Activated T-cell treated with anti-CD3 and anti-CD28 coated beads, Interleukin-2, amount 50 U/mL, for 24 hours (primary cell): ENCODE measurements around the gene COL19A1.
A peak's percentile ranks its signal among the peaks of the same experiment; 100 is the strongest.

ENCODE experiments used
- DNase-seq: peaks from one replicate; pipeline ENCODE4 v3.0.0-alpha.2; 2020
- H3K27ac Mint-ChIP-seq: 2 replicates; pipeline ENCODE4 v1.8.0; 2020; ENCODE audit warnings: mild to moderate bottlenecking, mixed read lengths
- H3K27me3 Mint-ChIP-seq: 2 replicates; pipeline ENCODE4 v1.8.0; 2020; ENCODE audit warnings: mixed read lengths
- H3K36me3 Mint-ChIP-seq: 2 replicates; pipeline ENCODE4 v1.8.0; 2020; ENCODE audit warnings: low read depth, mixed read lengths
- H3K4me1 Mint-ChIP-seq: 2 replicates; pipeline ENCODE4 v1.8.0; 2020; ENCODE audit warnings: low read depth, mixed read lengths
- H3K4me3 Mint-ChIP-seq: 2 replicates; pipeline ENCODE4 v1.8.0; 2020; ENCODE audit warnings: mild to moderate bottlenecking, moderate library complexity, mixed read lengths
- H3K9me3 Mint-ChIP-seq: 2 replicates; pipeline ENCODE4 v1.8.0; 2020; ENCODE audit warnings: mixed read lengths

Gene COL19A1

DNA sequence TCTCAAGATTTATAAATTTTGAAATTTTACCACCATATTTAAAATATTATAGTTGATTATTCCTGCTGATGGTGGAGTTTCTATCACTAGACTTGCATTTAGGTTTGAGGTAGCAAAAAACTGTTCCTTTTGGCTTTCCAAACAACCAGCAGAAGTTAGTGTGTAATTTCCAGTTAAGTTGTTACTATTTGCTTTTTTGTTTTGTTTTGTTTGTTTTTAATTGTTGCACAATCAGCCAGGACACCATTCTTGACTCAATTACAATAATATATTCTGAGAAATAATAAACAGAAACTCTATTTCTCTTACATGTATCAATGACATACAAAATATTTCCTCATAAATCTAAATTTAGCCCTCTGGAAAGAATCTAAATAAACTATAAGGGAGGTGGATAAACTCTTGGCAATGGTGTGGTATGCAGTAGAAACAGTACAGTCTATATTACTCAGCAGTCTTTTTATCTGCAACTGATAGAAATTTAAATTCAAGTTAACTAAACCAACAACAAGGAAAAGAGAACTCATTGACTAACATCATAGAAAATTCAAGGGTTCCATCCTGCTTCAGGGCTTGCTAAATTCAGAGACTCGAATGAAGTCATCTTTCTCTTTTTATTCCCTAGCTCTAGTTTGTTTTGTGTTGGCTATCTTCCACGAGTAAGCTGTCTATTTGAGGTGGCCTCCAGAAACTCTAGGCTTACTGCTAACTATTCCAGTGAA lies 19.4 kb upstream of the COL19A1 start:
- Mint-ChIP-seq H3K27ac (no peak overlapping the region), H3K9me3 (no peaks in the 10 kb centered on the region), H3K27me3 (peaks cover 34% of the 10 kb centered on the region), H3K4me3 (no peak overlapping the region), H3K4me1 (no peaks in the 10 kb centered on the region), H3K36me3 (no peaks in the 10 kb centered on the region)
- no peak for DNase-seq

DNA sequence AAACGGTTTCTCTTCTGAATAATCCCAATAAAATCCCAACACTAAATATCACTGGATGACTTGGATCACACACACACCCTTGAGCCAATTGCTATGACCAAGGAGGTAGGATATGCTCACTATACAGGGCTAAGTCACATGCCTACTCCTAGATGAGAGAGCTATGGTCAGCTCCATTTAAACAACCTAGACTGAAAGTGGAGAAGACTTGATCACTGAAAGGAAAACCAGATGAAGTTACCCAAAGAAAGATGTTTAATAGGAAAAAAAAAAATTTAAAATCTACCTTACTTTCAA lies 18.9 kb upstream of the COL19A1 start:
- Mint-ChIP-seq H3K36me3 (no peaks in the 10 kb centered on the region), H3K27ac (no peak overlapping the region), H3K27me3 (peaks cover 36% of the 10 kb centered on the region), H3K4me1 (no peaks in the 10 kb centered on the region), H3K4me3 (no peak overlapping the region), H3K9me3 (peaks cover 2% of the 10 kb centered on the region)
- no peak for DNase-seq

DNA sequence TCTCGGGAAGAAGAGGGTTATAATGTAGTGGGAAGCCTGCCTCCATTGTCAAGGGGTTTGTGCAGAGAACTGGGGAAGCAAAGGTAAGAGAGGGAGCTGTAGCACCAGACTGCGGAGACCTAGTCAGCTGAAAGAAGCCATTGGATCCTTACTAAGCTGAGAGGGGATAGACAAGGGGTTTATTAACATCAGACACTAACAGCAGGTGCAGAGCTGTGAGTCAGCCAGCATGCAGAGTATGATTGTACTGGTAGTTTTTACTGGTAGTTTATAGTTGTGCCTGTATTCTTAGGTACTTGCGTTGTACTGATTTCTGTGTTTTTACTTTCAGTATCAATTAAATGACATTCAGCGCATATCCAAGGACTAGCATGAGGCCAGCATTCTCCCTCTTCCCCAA lies 17.8 kb upstream of the COL19A1 start:
- Mint-ChIP-seq H3K36me3 (no peaks in the 10 kb centered on the region), H3K27me3 (peaks cover 36% of the 10 kb centered on the region), H3K4me1 (no peaks in the 10 kb centered on the region), H3K9me3 (peaks cover 8% of the 10 kb centered on the region), H3K27ac (no peak overlapping the region), H3K4me3 (no peak overlapping the region)
- DNase-seq: no peak

DNA sequence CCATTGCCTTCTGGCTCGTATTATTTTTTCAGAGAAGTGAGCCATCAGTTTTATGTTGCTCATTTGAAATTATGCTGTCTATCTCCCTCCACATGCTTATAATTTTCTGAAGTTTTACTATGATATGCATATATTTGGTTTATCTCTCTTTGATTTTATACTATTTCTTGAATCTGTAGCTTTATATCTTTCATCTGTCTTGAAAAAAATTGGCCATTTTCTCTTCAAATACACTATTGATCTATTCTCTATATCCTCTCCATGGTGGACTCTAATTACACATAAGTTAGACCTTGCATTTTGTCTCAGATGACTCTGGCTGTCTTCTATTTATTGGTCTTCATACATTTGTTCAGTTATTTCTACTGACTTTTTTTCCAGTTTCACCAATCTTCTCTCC lies 13.7 kb upstream of the COL19A1 start:
- H3K4me3 Mint-ChIP-seq: no peak overlapping the region
- H3K9me3 Mint-ChIP-seq: peaks cover 8% of the 10 kb centered on the region
- no peaks in the 10 kb centered on the region for H3K36me3 Mint-ChIP-seq
- H3K4me1 Mint-ChIP-seq: no peaks in the 10 kb centered on the region
- H3K27ac Mint-ChIP-seq: no peak overlapping the region
- H3K27me3 Mint-ChIP-seq: peaks cover 20% of the 10 kb centered on the region
- no peak for DNase-seq

DNA sequence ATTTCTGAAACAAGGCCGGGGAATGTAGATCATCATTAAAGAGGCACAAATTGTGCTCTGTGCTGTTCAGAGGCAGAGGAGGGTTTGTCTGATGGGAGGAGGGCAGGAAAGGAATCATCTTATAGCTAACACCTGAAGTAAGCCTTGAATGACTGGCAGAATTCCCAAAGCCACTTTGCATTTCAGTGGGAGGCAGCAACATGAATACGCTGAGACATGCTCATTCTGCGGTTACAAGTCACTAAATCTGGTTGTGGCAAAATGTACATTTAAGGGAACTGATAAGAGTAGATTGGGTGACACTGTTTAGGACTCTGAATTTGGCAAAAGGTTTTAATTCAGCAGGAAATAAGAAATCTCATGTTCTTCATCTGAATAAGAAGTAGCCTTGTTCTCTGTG lies 4.4 kb upstream of the COL19A1 start:
- no peaks in the 10 kb centered on the region for H3K36me3 Mint-ChIP-seq
- peaks cover 3% of the 10 kb centered on the region for H3K9me3 Mint-ChIP-seq
- H3K4me1 Mint-ChIP-seq: peaks cover 10% of the 10 kb centered on the region
- H3K27ac Mint-ChIP-seq: no peak overlapping the region
- H3K27me3 Mint-ChIP-seq: peaks cover 15% of the 10 kb centered on the region
- DNase-seq: no peak
- H3K4me3 Mint-ChIP-seq: no peak overlapping the region

DNA sequence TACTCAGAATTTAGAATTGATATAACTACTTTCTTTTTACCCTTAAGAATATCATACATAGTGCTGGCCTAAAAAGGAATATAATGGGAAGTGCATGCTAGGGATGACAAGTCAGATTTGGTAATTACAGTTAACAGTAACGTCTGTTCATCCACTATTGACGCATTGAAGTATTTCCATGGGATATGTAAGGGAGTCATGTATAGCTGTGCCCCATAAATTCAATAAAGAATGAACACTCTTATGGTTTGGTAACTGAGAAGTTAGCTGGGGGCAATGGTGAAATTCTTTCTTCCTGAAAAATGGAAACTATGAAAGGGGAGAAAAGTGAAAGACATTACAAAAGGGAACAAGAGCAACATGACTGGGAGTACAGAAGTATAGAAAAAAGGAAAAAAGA lies 2.6 kb upstream of the COL19A1 start:
- H3K9me3 Mint-ChIP-seq: peaks cover 3% of the 10 kb centered on the region
- no peaks in the 10 kb centered on the region for H3K36me3 Mint-ChIP-seq
- H3K27me3 Mint-ChIP-seq: peaks cover 26% of the 10 kb centered on the region
- H3K27ac Mint-ChIP-seq: no peak overlapping the region
- H3K4me1 Mint-ChIP-seq: peaks cover 23% of the 10 kb centered on the region
- no peak for DNase-seq
- no peak overlapping the region for H3K4me3 Mint-ChIP-seq

DNA sequence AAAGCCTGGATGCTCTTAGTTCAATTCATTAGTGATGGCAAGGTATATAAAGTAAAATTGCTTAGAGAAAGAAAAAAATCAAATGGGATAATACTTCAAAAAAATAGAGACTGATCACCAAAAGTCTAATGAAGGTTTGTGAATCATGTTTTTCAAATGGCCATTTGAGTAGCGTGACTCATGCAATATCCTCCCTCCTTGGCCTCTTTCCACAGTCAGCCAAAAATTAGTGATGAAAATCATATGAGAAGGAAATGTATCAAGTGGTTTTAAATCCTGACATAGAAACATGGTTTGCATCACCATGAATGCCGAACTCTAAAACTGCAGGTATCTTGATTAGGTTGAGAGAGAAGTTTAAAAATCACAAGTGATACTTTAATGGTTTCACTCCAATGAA lies 1.2 kb upstream of the COL19A1 start:
- Mint-ChIP-seq H3K27me3 (peaks cover 36% of the 10 kb centered on the region), H3K27ac (no peak overlapping the region), H3K4me1 (peaks cover 27% of the 10 kb centered on the region), H3K36me3 (no peaks in the 10 kb centered on the region), H3K4me3 (no peak overlapping the region), H3K9me3 (no peaks in the 10 kb centered on the region)
- DNase-seq: no peak

DNA sequence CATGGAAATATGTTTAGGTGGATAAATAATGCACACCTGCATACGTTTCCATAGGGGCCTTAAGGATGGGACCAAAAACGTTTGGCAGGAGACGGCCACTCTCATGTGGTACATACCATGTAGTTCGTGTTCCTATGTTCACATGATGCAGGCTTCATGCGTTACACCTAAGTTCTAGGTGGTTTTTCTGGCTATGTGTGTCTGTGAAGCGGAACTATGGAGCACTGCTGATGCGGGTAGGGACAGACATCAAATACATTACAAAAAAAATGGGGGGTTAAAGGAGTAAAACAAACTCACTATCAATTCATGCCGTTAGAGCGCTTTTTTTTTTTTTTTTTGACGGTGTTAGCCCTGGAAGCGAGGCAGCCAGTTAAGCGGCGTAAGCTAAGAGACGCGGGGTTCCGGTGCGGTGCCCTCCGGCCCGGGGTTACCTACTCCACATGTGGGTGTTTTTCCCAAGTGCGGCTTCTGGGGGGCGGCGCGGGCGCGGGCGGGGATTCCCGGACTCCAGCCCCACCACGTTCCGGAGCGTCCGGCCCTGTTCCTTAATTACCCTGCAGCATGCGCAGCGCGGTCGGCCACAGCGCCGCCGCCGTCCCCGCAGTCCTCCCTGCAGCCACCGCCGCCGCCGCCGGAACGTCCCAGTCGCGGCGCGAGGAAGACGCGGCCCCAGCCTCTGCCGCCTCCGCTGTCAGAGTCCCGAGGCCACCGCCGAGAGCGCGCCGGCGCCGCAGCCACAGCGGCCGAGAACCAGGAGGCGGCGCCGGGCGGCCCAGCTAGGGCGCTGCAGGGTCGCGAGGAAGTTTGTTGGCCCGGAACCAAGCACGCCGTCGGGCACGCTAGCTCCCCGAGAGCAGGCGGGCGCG lies 648 bp downstream of the COL19A1 start:
- Mint-ChIP-seq H3K36me3 (no peaks in the 10 kb centered on the region), H3K4me1 (peaks cover 27% of the 10 kb centered on the region), H3K27ac (peak overlapping the region; percentile 69), H3K9me3 (no peaks in the 10 kb centered on the region), H3K4me3 (peak overlapping the region; percentile 80), H3K27me3 (peaks cover 45% of the 10 kb centered on the region)
- DNase-seq: peak; percentile 78

DNA sequence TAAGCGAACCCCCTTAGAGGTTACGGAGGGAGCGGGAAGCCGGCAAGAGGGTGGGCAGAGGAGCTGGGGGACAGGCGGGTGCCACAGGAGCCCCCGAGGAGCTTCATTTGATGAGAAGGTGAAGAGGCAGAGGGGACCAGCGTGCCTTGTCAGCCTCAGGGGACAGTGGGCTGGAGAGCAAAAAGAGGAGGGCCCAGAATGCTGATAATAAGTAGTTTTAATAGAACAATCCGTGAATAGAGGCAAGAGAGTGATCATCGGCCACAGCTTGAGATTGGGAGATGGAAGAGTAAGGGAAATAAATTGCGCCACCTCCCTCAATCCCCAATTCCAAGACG lies 1.3 kb downstream of the COL19A1 start:
- Mint-ChIP-seq H3K4me1 (peaks cover 27% of the 10 kb centered on the region), H3K36me3 (no peaks in the 10 kb centered on the region), H3K9me3 (no peaks in the 10 kb centered on the region), H3K4me3 (peak overlapping the region; percentile 80), H3K27me3 (peaks cover 45% of the 10 kb centered on the region), H3K27ac (peak overlapping the region; percentile 67)
- no peak for DNase-seq

DNA sequence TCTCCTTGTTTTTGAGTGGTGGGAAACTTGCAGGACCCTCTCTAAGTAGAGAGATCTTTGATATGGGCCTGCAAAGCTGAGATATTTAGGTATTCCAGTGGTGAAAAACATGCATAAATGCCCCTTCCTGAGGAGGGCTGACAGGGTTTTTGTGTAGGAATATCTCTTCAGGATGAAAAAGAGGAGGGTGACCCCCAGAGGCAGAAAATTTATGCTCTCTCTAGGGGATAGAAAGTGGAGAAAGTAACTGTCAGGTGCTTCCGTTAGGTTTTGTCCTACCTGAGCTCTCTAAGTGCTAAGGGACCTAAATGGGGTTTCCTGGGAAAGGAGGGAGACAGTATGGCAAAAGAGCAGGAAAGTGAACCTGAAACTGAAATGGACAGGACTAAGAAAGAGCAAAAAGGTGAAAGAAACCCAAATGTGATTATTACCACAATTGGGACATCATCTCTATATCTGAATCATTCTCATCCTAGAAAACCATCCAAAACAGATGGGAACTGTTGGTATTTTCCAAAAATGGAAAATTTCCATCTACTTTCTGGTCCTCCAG lies 2.0 kb downstream of the COL19A1 start:
- H3K9me3 Mint-ChIP-seq: no peaks in the 10 kb centered on the region
- H3K4me1 Mint-ChIP-seq: peaks cover 27% of the 10 kb centered on the region
- peak overlapping the region; percentile 80 for H3K4me3 Mint-ChIP-seq
- DNase-seq: no peak
- no peak overlapping the region for H3K27ac Mint-ChIP-seq
- H3K27me3 Mint-ChIP-seq: peaks cover 49% of the 10 kb centered on the region
- no peaks in the 10 kb centered on the region for H3K36me3 Mint-ChIP-seq

DNA sequence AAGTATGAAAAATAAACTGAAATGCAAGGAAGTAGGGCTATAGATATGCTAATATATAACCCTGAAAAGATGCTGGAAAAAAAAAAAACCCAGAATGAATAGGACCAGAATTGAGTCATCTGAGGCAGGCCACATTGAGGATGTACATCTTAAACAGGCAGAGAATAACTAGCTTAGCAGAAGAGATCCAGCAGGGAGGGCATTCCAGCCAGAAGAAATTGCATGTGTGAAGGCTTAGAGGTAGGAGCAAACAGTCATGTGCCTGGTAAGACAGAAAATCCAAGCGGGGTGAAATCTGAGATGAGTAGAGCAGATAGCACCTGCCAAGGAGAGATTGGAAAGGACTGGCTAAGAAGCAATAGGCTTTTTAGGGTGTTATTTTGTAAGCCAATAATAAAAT lies 2.6 kb downstream of the COL19A1 start:
- no peak overlapping the region for H3K4me3 Mint-ChIP-seq
- peaks cover 27% of the 10 kb centered on the region for H3K4me1 Mint-ChIP-seq
- peaks cover 53% of the 10 kb centered on the region for H3K27me3 Mint-ChIP-seq
- no peaks in the 10 kb centered on the region for H3K36me3 Mint-ChIP-seq
- no peak overlapping the region for H3K27ac Mint-ChIP-seq
- H3K9me3 Mint-ChIP-seq: no peaks in the 10 kb centered on the region
- DNase-seq: no peak

DNA sequence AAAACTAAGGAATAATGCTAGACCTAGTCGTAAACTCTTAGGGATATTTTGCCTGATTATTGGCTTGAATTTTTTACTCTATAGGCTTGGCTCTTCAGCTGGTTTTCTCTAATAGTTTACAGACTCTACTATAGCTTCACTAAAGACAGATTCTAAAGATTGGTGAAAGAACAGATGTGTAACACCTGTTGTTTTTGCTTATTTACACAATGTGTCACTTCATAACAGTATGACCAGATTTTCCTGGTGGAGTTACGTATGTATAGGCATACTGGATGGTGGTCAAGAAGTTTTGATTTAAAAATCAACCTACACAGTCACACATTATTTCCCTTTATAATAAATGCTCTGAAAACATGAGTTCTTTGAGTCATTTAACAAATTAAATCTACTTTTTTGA lies 4.8 kb downstream of the COL19A1 start:
- peaks cover 25% of the 10 kb centered on the region for H3K4me1 Mint-ChIP-seq
- no peak overlapping the region for H3K4me3 Mint-ChIP-seq
- peaks cover 56% of the 10 kb centered on the region for H3K27me3 Mint-ChIP-seq
- no peaks in the 10 kb centered on the region for H3K36me3 Mint-ChIP-seq
- H3K27ac Mint-ChIP-seq: no peak overlapping the region
- no peaks in the 10 kb centered on the region for H3K9me3 Mint-ChIP-seq
- no peak for DNase-seq

DNA sequence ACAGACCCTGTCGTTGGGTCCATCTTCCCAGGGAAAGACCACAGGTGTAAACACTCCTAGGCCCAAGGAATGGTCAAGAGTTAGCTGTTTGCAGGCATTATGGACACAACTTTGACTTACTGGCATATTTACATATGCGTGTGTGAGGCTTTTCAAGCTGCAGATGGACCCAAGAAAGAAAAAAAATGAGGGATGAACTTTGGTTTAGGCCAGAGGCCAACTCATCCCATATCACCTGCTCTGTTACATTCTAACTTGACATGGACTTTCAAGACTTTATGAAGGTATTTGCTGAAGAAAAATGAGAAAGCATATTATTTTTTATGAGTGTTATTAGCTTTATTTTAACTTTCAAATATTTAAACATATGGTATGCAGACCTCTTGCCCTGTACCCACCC lies 6.9 kb downstream of the COL19A1 start:
- peaks cover 8% of the 10 kb centered on the region for H3K4me1 Mint-ChIP-seq
- H3K36me3 Mint-ChIP-seq: no peaks in the 10 kb centered on the region
- peaks cover 38% of the 10 kb centered on the region for H3K27me3 Mint-ChIP-seq
- H3K4me3 Mint-ChIP-seq: no peak overlapping the region
- no peak for DNase-seq
- no peak overlapping the region for H3K27ac Mint-ChIP-seq
- H3K9me3 Mint-ChIP-seq: no peaks in the 10 kb centered on the region

DNA sequence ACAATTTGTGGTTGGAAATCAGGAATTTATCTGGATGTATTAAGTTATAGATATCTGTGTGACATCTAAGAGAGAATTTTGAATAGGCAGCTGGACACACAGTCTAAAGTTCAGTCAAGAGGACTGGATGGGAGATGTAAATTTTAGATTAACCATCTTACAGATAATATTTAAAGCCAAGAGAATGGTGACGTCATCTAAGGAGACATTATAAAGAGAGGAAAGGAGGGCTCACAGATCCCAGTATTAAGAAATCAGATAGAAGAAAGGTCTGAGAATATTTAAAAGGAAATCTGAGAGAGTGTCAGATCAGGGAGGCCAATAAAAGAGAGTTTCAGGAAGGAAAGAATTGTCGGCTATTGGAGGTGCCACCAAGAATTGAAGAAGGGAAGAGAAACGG lies 9.4 kb downstream of the COL19A1 start:
- Mint-ChIP-seq H3K4me3 (no peak overlapping the region), H3K36me3 (no peaks in the 10 kb centered on the region), H3K9me3 (no peaks in the 10 kb centered on the region), H3K27ac (no peak overlapping the region), H3K4me1 (peaks cover 3% of the 10 kb centered on the region), H3K27me3 (peaks cover 24% of the 10 kb centered on the region)
- DNase-seq: no peak

DNA sequence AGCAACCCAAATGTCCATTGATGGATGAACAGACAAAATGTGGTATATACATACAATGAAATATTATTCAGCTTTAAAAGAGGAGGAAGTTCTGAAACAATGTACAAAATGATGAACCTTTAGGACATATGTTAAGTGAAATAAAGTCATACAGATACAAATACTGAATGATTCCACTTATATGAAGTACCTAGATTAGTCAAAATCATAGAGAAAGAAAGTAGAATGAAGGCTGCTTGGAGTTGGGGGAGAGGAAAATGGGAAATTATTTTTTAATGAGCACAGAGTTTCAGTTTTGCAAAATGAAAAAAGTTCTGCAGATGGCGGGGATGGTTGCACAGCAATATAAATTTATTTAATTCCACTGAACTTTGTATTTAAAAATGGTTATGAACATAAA lies 12.4 kb downstream of the COL19A1 start:
- Mint-ChIP-seq H3K36me3 (no peaks in the 10 kb centered on the region), H3K4me3 (no peak overlapping the region), H3K9me3 (no peaks in the 10 kb centered on the region), H3K27me3 (peaks cover 33% of the 10 kb centered on the region), H3K4me1 (peaks cover 10% of the 10 kb centered on the region), H3K27ac (no peak overlapping the region)
- no peak for DNase-seq
